Gastrocnemius medialis (tissue), 4 donors: ENCODE results near the gene SMARCC1.

Experiments used
- POLR2A ChIP-seq, 2 donors: fragments of 450-650 bp; IDR thresholded peaks; one replicate each; pipeline ENCODE4 v1.6.1; 2017; ENCODE audit warnings: antibody characterized with exemption in 2 of 2, mild to moderate bottlenecking in 2 of 2, moderate library complexity in 2 of 2
- TF ChIP-seq, protein P1 (sequence below), 5 experiments: fragments of 450-650 bp in 3 of 5; fragments of 200-600 bp in 2 of 5; sonication (generic) in 2 of 5; IDR thresholded peaks in 4 of 5; conservative IDR thresholded peaks in 1 of 5; 1 replicate in 4 of 5; 2 replicates in 1 of 5; pipeline ENCODE4 v1.5.1; 2016 to 2019; ENCODE audit warnings: antibody characterized with exemption in 5 of 5, mild to moderate bottlenecking in 3 of 5, moderate library complexity in 3 of 5

GRCh38 chr3:47791193-47791855 is 9.6 kb upstream of the SMARCC1 start:
- no peak for TF ChIP-seq POLR2A (IDR thresholded peaks at IDR 0.05)
- TF ChIP-seq, protein P1, sequence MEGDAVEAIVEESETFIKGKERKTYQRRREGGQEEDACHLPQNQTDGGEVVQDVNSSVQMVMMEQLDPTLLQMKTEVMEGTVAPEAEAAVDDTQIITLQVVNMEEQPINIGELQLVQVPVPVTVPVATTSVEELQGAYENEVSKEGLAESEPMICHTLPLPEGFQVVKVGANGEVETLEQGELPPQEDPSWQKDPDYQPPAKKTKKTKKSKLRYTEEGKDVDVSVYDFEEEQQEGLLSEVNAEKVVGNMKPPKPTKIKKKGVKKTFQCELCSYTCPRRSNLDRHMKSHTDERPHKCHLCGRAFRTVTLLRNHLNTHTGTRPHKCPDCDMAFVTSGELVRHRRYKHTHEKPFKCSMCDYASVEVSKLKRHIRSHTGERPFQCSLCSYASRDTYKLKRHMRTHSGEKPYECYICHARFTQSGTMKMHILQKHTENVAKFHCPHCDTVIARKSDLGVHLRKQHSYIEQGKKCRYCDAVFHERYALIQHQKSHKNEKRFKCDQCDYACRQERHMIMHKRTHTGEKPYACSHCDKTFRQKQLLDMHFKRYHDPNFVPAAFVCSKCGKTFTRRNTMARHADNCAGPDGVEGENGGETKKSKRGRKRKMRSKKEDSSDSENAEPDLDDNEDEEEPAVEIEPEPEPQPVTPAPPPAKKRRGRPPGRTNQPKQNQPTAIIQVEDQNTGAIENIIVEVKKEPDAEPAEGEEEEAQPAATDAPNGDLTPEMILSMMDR (IDR thresholded peaks at IDR 0.05 in 4 of 5, conservative IDR thresholded peaks at IDR 0.05 in 1 of 5), result no peak
